HepG2 (cell line): Measurements from ENCODE around the gene LMNA. TPM values are rescaled to one million over a fixed set of nuclear protein-coding genes. Genes with fewer than 3 reads are reported as not detected.

Experiments
- ATAC-seq: fragments of 200-7000 bp; cut with Tn5 transposase; 3 replicates; pipeline ENCODE4 v1.9.1; 2020; ENCODE audit warnings: mild to moderate bottlenecking, moderate library complexity
- BruUV-seq: library from RNA; stranded (reverse); fragments of 400-500 nt; replicated peaks from 2 replicates; lab custom pipeline; 2021; lab: Mats Ljungman, UMichigan
- CTCF ChIA-PET: fragments of 300-600 bp; formaldehyde crosslinking; extraction: SDS; loops from one replicate; lab custom pipeline; 2021; ENCODE audit warnings: low total read pairs, inconsistent platforms, low intra/inter-chr PET ratio; lab: Yijun Ruan, JAX
- POLR2A ChIA-PET: fragments of 350-600 bp; sonication (Branson Sonifier 250); formaldehyde crosslinking; loops from one replicate; lab custom pipeline; 2020; ENCODE audit warnings: antibody characterized with exemption, inconsistent platforms; lab: Yijun Ruan, JAX
- DNase-seq: peaks from one replicate; pipeline ENCODE4 v3.0.0-alpha.2; 2015; ENCODE audit warnings: low spot score
- FAIRE-seq: peaks from 3 replicates; lab custom pipeline; 2011; peaks lifted over from hg19 to GRCh38; lab: Jason Lieb, UNC
- H2AFZ ChIP-seq: one replicate; pipeline ENCODE4 v1.6.1; 2011; ENCODE audit warnings: low read length, inconsistent platforms
- H3K27ac ChIP-seq: fragments of 300-600 bp; 3 replicates; pipeline ENCODE4 v1.8.0; 2011; ENCODE audit warnings: mixed run types, mild to moderate bottlenecking, mixed read lengths, low read length, inconsistent platforms; ENCODE audit not compliant: insufficient read depth; ENCODE audit errors: extremely low read length
- H3K27me3 ChIP-seq, 2 experiments: fragments of 200-600 bp in 1 of 2; 2 replicates in 1 of 2; 3 replicates in 1 of 2; pipeline versions ENCODE4 v1.6.0 to v1.8.0; 2011; ENCODE audit warnings: low read length in 2 of 2, mild to moderate bottlenecking in 2 of 2, moderate library complexity in 2 of 2, inconsistent platforms in 1 of 2; ENCODE audit not compliant: insufficient read depth in 2 of 2, control insufficient read depth in 1 of 2
- H3K36me3 ChIP-seq, 2 experiments: fragments of 200-600 bp in 1 of 2; replicated peaks in 1 of 2; 2 replicates in 1 of 2; 3 replicates in 1 of 2; pipeline versions ENCODE4 v1.5.1 to v1.8.0; 2011; ENCODE audit warnings: low read length in 2 of 2, inconsistent platforms in 1 of 2; ENCODE audit not compliant: insufficient read depth in 2 of 2, control insufficient read depth in 1 of 2
- H3K4me1 ChIP-seq: 2 replicates; pipeline ENCODE4 v1.5.1; 2012; ENCODE audit warnings: low read length, inconsistent platforms; ENCODE audit not compliant: insufficient read depth
- H3K4me2 ChIP-seq: 2 replicates; pipeline ENCODE4 v1.6.0; 2011; ENCODE audit warnings: low read depth, low read length, inconsistent platforms
- H3K4me3 ChIP-seq, 3 experiments: fragments of 200-600 bp in 1 of 3; sonication (generic), shearing (Covaris generic) in 1 of 3; replicated peaks in 1 of 3; 2 replicates each; pipeline ENCODE4 v1.5.1; 2011 to 2016; ENCODE audit warnings: low read length in 3 of 3, inconsistent platforms in 2 of 3, low read depth in 2 of 3, mild to moderate bottlenecking in 2 of 3, control low read depth in 1 of 3, mixed read lengths in 1 of 3; ENCODE audit not compliant: insufficient read depth in 1 of 3
- H3K79me2 ChIP-seq: one replicate; pipeline ENCODE4 v1.6.1; 2011; ENCODE audit warnings: low read length, inconsistent platforms; ENCODE audit not compliant: insufficient read depth
- H3K9ac ChIP-seq: 2 replicates; pipeline ENCODE4 v1.6.0; 2011; ENCODE audit warnings: mild to moderate bottlenecking, low read depth, low read length, inconsistent platforms; ENCODE audit not compliant: insufficient read depth
- H3K9me3 ChIP-seq: 2 replicates; pipeline ENCODE4 v1.5.1; 2012; ENCODE audit warnings: mild to moderate bottlenecking, low read length
- H4K20me1 ChIP-seq: 2 replicates; pipeline ENCODE4 v1.6.0; 2011; ENCODE audit warnings: inconsistent platforms, mild to moderate bottlenecking, low read length, moderate library complexity; ENCODE audit not compliant: insufficient read depth
- HOXA5 ChIP-seq: sonication (generic); formaldehyde crosslinking; IDR thresholded peaks from 2 replicates; pipeline ENCODE4 v1.4.0; 2020; ENCODE audit warnings: missing genetic modification reagents
- MAFG ChIP-seq: sonication (generic); formaldehyde crosslinking; IDR thresholded peaks from 2 replicates; pipeline ENCODE4 v1.5.1; 2020; ENCODE audit warnings: mild to moderate bottlenecking, missing genetic modification reagents
- NCOA5 ChIP-seq: sonication (generic); formaldehyde crosslinking; IDR thresholded peaks from 2 replicates; pipeline ENCODE4 v1.4.0; 2020; ENCODE audit warnings: missing genetic modification reagents
- RORA ChIP-seq: sonication (generic); formaldehyde crosslinking; IDR thresholded peaks from 2 replicates; pipeline ENCODE4 v1.5.0; 2020; ENCODE audit warnings: mild to moderate bottlenecking, missing genetic modification reagents, moderate library complexity
- SP1 ChIP-seq, 2 experiments: fragments of 450-650 bp in 1 of 2; sonication (generic) in 1 of 2; formaldehyde crosslinking in 1 of 2; IDR thresholded peaks; 2 replicates each; pipeline versions ENCODE4 v1.4.0 to v1.6.1; 2016 to 2020; ENCODE audit warnings: missing genetic modification reagents in 1 of 2
- STAG1 ChIP-seq: sonication (generic); formaldehyde crosslinking; IDR thresholded peaks from 2 replicates; pipeline ENCODE4 v1.4.0; 2020; ENCODE audit warnings: missing genetic modification reagents
- TCF7 ChIP-seq: sonication (generic); IDR thresholded peaks from 2 replicates; pipeline ENCODE4 v1.6.1; 2016; ENCODE audit warnings: antibody characterized with exemption, low read depth
- ZFX ChIP-seq: sonication (generic); formaldehyde crosslinking; IDR thresholded peaks from 2 replicates; pipeline ENCODE4 v1.4.0; 2020; ENCODE audit warnings: mild to moderate bottlenecking, low read depth, missing genetic modification reagents, moderate library complexity
- ZNF253 ChIP-seq: sonication (generic); formaldehyde crosslinking; IDR thresholded peaks from 2 replicates; pipeline ENCODE4 v1.8.0; 2022; ENCODE audit warnings: mild to moderate bottlenecking, missing genetic modification reagents, borderline replicate concordance
- ZNF296 ChIP-seq: sonication (generic); formaldehyde crosslinking; conservative IDR thresholded peaks from 2 replicates; pipeline ENCODE4 v1.5.0; 2020; ENCODE audit warnings: mild to moderate bottlenecking, missing genetic modification reagents
- ZNF564 ChIP-seq: sonication (generic); formaldehyde crosslinking; IDR thresholded peaks from 2 replicates; pipeline ENCODE4 v1.8.1; 2023; ENCODE audit warnings: mild to moderate bottlenecking, missing genetic modification reagents
- WGBS: methylation state at CpG from one replicate; pipeline ENCODE4 v1.1.6; 2017; ENCODE audit warnings: low lambda C conversion rate; 5-methylcytosine and 5-hydroxymethylcytosine counted together
- in situ Hi-C: cut with HindIII; loops from 2 replicates; pipeline ENCODE4 v1.10.0; 2017; ENCODE audit warnings: low pct_unique_long_range_greater_than_20kb; ENCODE audit not compliant: extremely low pct_ligation_motif_present
- intact Hi-C: fragments of 100-400 bp; cut with micrococcal nuclease; formaldehyde crosslinking; loops from one replicate; pipeline ENCODE4 v1.10.0; 2022; ENCODE audit not compliant: unreplicated experiment
- polyA plus RNA-seq, 8 experiments: library from polyadenylated mRNA; depleted of rRNA in 3 of 8; stranded (reverse) in 7 of 8; unstranded in 1 of 8; fragments of >200 nt; fragmentation: Illumina TruSeq in 4 of 8; extraction: Trizol in 4 of 8; gene quantifications; 2 replicates each; pipeline versions ENCODE4 v1.2.1 to v1.2.3, GENCODE V29; 2011 to 2016; ENCODE audit warnings: low read depth in 4 of 8, missing spikeins in 1 of 8, mixed read lengths in 1 of 8; ENCODE audit not compliant: insufficient read depth in 1 of 8
- total RNA-seq, 5 experiments: library from RNA; depleted of rRNA; stranded (reverse); fragments of >200 nt; fragmentation: Illumina TruSeq; extraction: Trizol; gene quantifications; 2 replicates each; pipeline ENCODE4 v1.2.3, GENCODE V29; 2016; ENCODE audit warnings: low read depth in 1 of 5
- TF ChIP-seq, protein P1 (sequence below): sonication (generic); formaldehyde crosslinking; IDR thresholded peaks from 2 replicates; pipeline ENCODE4 v1.4.0; 2020; ENCODE audit warnings: low read depth, mild to moderate bottlenecking, missing genetic modification reagents

The LMNA gene
- total and polyA plus RNA-seq, 2 of the 13 experiments (the other 11 are each of a cell fraction or from before 2014, with no cell fraction given), result 107 to 225 TPM

DNA sequence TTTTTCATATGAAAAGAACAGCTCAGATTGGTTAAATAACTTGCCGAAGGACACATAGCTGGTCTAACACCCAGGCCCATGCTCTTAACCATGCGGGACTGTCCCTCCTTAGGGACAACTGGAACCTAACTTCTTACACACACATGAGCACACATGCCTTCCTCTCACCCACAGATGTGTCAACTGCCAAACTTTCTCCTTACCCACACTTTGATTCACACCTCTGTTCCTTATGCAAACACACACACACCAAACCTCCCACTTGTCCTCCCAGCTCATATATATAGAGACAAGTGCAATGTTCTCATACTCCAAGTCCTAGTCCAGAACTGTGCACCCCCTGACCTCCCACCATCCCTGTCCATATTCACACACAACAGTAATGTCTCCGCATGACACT is 49.3 kb upstream of the LMNA start:
- no peak for TF ChIP-seq ZNF296 (CRISPR knock-in tag)
- TF ChIP-seq RORA (CRISPR knock-in tag), result no peak
- no peak for TF ChIP-seq NCOA5 (CRISPR knock-in tag)
- TF ChIP-seq SP1 (IDR thresholded peaks at IDR 0.05), result no peak
- no peak for TF ChIP-seq SP1 (CRISPR knock-in tag; IDR thresholded peaks at IDR 0.05)
- no peak for TF ChIP-seq ZNF253 (CRISPR knock-in tag)
- no peak for TF ChIP-seq ZNF564 (CRISPR knock-in tag)
- TF ChIP-seq TCF7, result no peak
- TF ChIP-seq HOXA5 (CRISPR knock-in tag), result no peak
- TF ChIP-seq STAG1 (CRISPR knock-in tag), result no peak
- no peak for TF ChIP-seq ZFX
- TF ChIP-seq MAFG (CRISPR knock-in tag), result no peak
- TF ChIP-seq, protein P1, sequence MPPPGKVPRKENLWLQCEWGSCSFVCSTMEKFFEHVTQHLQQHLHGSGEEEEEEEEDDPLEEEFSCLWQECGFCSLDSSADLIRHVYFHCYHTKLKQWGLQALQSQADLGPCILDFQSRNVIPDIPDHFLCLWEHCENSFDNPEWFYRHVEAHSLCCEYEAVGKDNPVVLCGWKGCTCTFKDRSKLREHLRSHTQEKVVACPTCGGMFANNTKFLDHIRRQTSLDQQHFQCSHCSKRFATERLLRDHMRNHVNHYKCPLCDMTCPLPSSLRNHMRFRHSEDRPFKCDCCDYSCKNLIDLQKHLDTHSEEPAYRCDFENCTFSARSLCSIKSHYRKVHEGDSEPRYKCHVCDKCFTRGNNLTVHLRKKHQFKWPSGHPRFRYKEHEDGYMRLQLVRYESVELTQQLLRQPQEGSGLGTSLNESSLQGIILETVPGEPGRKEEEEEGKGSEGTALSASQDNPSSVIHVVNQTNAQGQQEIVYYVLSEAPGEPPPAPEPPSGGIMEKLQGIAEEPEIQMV, result no peak
- TF ChIP-seq, all 625 proteins: peak for 0
- no peak for ATAC-seq
- no peak for DNase-seq
- Histone ChIP-seq H3K27ac (no peak overlapping the region), H3K9ac (no peak overlapping the region), H2AFZ (no peak overlapping the region), H3K4me3 (no peak overlapping the region), H3K4me1 (peaks cover 45% of the 10 kb centered on the region), H4K20me1 (no peaks in the 10 kb centered on the region), H3K9me3 (no peaks in the 10 kb centered on the region), H3K27me3 (no peaks in the 10 kb centered on the region), H3K4me2 (no peak overlapping the region), H3K36me3 (no peaks in the 10 kb centered on the region), H3K79me2 (no peaks in the 10 kb centered on the region)
- WGBS, result 45% methylated on average over 3 of the region's 3 CpGs
- intact Hi-C loops, result loop anchor here (10.0 kb wide), 1 partner anchor 60 kb away; no protein-coding TSS in a partner anchor
- POLR2A ChIA-PET, result interaction anchor here (1.2 to 2.4 kb wide), 3 partner anchors 58 to 131 kb away, joined by 3 to 9 read pairs (median 7); partner anchors contain the start of gene KHDC4
- FAIRE-seq, result no peak
- in situ Hi-C loops, result loop anchor here (10.0 kb wide), 1 partner anchor 120 kb away; the partner anchor contains the start of gene RXFP4
- CTCF ChIA-PET, result no interaction called here
- BruUV-seq, result no TSS peak
